ENCODE data around the gene CELF3.

Gene CELF3

DNA sequence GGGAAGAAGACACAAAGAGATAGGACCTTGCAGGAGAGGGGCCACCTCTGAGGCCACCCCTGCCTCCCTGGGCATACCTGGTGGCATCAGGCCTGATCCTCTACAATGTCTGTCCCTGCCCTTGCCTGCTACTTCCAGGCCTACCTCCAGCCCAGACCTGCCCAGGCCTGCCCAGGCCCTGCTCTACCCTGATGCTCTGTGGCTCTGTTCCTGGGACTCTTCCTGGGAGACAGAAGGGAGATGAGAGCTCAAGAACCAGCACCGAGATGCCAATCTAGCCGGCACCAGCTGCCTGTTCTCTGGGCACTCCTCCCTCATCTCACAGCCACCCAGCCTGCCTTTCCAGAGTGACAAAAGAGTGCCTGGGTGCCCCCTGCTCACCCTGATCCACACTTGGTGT lies 2.7 kb downstream of the CELF3 start:
- no peak for TF ChIP-seq FOXM1 (IDR thresholded peaks at IDR 0.05; ENCODE audit: borderline replicate concordance, low read depth)
- TF ChIP-seq ZBTB7A (IDR thresholded peaks at IDR 0.05; ENCODE audit: low read depth), result no peak
- no peak for TF ChIP-seq REST (IDR thresholded peaks at IDR 0.05; ENCODE audit: low read depth)
- no peak for TF ChIP-seq TEAD4 (IDR thresholded peaks at IDR 0.05)
- TF ChIP-seq RAD21 (IDR thresholded peaks at IDR 0.05; ENCODE audit: low read depth), result no peak
- TF ChIP-seq, protein P1, sequence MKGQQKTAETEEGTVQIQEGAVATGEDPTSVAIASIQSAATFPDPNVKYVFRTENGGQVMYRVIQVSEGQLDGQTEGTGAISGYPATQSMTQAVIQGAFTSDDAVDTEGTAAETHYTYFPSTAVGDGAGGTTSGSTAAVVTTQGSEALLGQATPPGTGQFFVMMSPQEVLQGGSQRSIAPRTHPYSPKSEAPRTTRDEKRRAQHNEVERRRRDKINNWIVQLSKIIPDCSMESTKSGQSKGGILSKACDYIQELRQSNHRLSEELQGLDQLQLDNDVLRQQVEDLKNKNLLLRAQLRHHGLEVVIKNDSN (IDR thresholded peaks at IDR 0.05), result no peak
- TF ChIP-seq EGR1 (IDR thresholded peaks at IDR 0.05), result no peak
- TF ChIP-seq TCF12 (IDR thresholded peaks at IDR 0.05; ENCODE audit: low read depth), result no peak
- TF ChIP-seq YY1 (IDR thresholded peaks at IDR 0.05; ENCODE audit: low read depth), result no peak
- no peak for TF ChIP-seq NFIC (IDR thresholded peaks at IDR 0.05)
- no peak for TF ChIP-seq EP300 (IDR thresholded peaks at IDR 0.05; ENCODE audit: borderline replicate concordance)
- TF ChIP-seq TAF1 (IDR thresholded peaks at IDR 0.05; ENCODE audit: low read depth), result no peak

GRCh38 chr1:151713044-151713443 lies 3.6 kb downstream of the CELF3 start:
- TF ChIP-seq FOXM1 (IDR thresholded peaks at IDR 0.05; ENCODE audit: borderline replicate concordance, low read depth), result no peak
- no peak for TF ChIP-seq RAD21 (IDR thresholded peaks at IDR 0.05; ENCODE audit: low read depth)
- TF ChIP-seq TEAD4 (IDR thresholded peaks at IDR 0.05), result no peak
- TF ChIP-seq EP300 (IDR thresholded peaks at IDR 0.05; ENCODE audit: borderline replicate concordance), result no peak
- no peak for TF ChIP-seq MAX (IDR thresholded peaks at IDR 0.05)
- no peak for TF ChIP-seq YY1 (IDR thresholded peaks at IDR 0.05; ENCODE audit: low read depth)
- no peak for TF ChIP-seq ZBTB7A (IDR thresholded peaks at IDR 0.05; ENCODE audit: low read depth)
- no peak for TF ChIP-seq EGR1 (IDR thresholded peaks at IDR 0.05)
- TF ChIP-seq REST (IDR thresholded peaks at IDR 0.05; ENCODE audit: low read depth), result no peak
- TF ChIP-seq NFIC (IDR thresholded peaks at IDR 0.05), result no peak
- TF ChIP-seq CREB1 (IDR thresholded peaks at IDR 0.05; ENCODE audit: low read depth), result no peak
- no peak for TF ChIP-seq CEBPB (IDR thresholded peaks at IDR 0.05)
- TF ChIP-seq TCF12 (IDR thresholded peaks at IDR 0.05; ENCODE audit: low read depth), result no peak
- TF ChIP-seq TAF1 (IDR thresholded peaks at IDR 0.05; ENCODE audit: low read depth), result no peak
- TF ChIP-seq, protein P1 (IDR thresholded peaks at IDR 0.05), result no peak

DNA sequence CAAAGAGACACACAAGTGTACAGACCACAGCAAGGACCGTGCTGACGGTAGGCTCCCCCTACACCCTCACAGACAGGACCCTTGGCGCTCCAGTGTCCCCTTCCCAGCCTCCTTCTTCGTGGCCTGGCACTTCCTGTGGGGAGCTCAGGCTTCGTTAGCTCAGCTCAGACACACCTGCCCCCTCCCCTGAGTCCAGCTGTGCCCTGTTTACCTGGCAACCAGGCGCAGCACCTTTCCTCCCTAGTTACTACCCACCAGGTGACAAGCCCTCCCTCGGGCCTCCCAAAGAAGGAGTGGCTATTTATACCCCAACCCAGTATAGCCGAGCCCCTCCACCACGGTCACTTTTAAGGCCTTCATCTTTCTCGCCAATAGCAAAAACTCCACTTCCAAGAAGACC lies 4.7 kb downstream of the CELF3 start:
- TF ChIP-seq CREB1 (IDR thresholded peaks at IDR 0.05; ENCODE audit: low read depth), result no peak
- no peak for TF ChIP-seq REST (IDR thresholded peaks at IDR 0.05; ENCODE audit: low read depth)
- no peak for TF ChIP-seq FOXM1 (IDR thresholded peaks at IDR 0.05; ENCODE audit: borderline replicate concordance, low read depth)
- TF ChIP-seq MAX (IDR thresholded peaks at IDR 0.05), result no peak
- no peak for TF ChIP-seq TAF1 (IDR thresholded peaks at IDR 0.05; ENCODE audit: low read depth)
- TF ChIP-seq, protein P1 (IDR thresholded peaks at IDR 0.05), result no peak
- TF ChIP-seq NFIC (IDR thresholded peaks at IDR 0.05), result no peak
- no peak for TF ChIP-seq EGR1 (IDR thresholded peaks at IDR 0.05)
- TF ChIP-seq ZBTB7A (IDR thresholded peaks at IDR 0.05; ENCODE audit: low read depth), result no peak
- TF ChIP-seq TEAD4 (IDR thresholded peaks at IDR 0.05), result no peak
- TF ChIP-seq YY1 (IDR thresholded peaks at IDR 0.05; ENCODE audit: low read depth), result no peak
- TF ChIP-seq EP300 (IDR thresholded peaks at IDR 0.05; ENCODE audit: borderline replicate concordance), result no peak
